GM23248 (cell line): ENCODE data around the gene CCNYL1. TPM values are rescaled to one million over a fixed set of nuclear protein-coding genes. Genes with fewer than 3 reads are reported as not detected.
A peak's percentile ranks its signal among the peaks of the same experiment; 100 is the strongest.

Source experiments
- DNase-seq: peaks from one replicate; pipeline ENCODE4 v3.0.0-alpha.2; 2015
- H2AFZ ChIP-seq: fragments of 200-600 bp; sonication (generic); 2 replicates; pipeline ENCODE4 v1.6.1; 2016; ENCODE audit warnings: antibody characterized with exemption
- H3F3A ChIP-seq: fragments of 200-600 bp; sonication (generic); 2 replicates; pipeline ENCODE4 v1.6.1; 2016; ENCODE audit warnings: mild to moderate bottlenecking, antibody characterized with exemption, mixed run types; ENCODE audit not compliant: insufficient read depth
- H3K27ac ChIP-seq: fragments of 200-600 bp; sonication (generic); 2 replicates; pipeline ENCODE4 v1.5.1; 2016; ENCODE audit warnings: mild to moderate bottlenecking
- H3K27me3 ChIP-seq: fragments of 200-600 bp; sonication (generic); replicated peaks from 2 replicates; pipeline ENCODE4 v1.6.1; 2016; ENCODE audit warnings: mild to moderate bottlenecking; ENCODE audit not compliant: insufficient read depth
- H3K36me3 ChIP-seq: fragments of 200-600 bp; sonication (generic); 2 replicates; pipeline ENCODE4 v1.6.1; 2016; ENCODE audit warnings: low read depth, mild to moderate bottlenecking
- H3K4me1 ChIP-seq: fragments of 200-600 bp; sonication (generic); 2 replicates; pipeline ENCODE4 v1.6.1; 2016; ENCODE audit warnings: mild to moderate bottlenecking; ENCODE audit not compliant: insufficient read depth
- H3K4me2 ChIP-seq: fragments of 200-600 bp; sonication (generic); one replicate; pipeline ENCODE4 v1.6.1; 2016; ENCODE audit warnings: mild to moderate bottlenecking; ENCODE audit not compliant: unreplicated experiment
- H3K4me3 ChIP-seq: fragments of 200-600 bp; sonication (generic); 2 replicates; pipeline ENCODE4 v1.5.1; 2016; ENCODE audit warnings: mild to moderate bottlenecking
- H3K79me2 ChIP-seq: fragments of 200-600 bp; sonication (generic); 2 replicates; pipeline ENCODE4 v1.6.1; 2016; ENCODE audit warnings: mild to moderate bottlenecking; ENCODE audit not compliant: insufficient read depth
- H3K9ac ChIP-seq: fragments of 200-600 bp; sonication (generic); 2 replicates; pipeline ENCODE4 v1.6.1; 2016; ENCODE audit warnings: mild to moderate bottlenecking
- H3K9me2 ChIP-seq: fragments of 200-600 bp; sonication (generic); 2 replicates; pipeline ENCODE4 v1.6.1; 2016; ENCODE audit warnings: mixed run types, mild to moderate bottlenecking, moderate library complexity; ENCODE audit not compliant: insufficient read depth
- H3K9me3 ChIP-seq: fragments of 200-600 bp; sonication (generic); one replicate; pipeline ENCODE4 v1.6.1; 2017; ENCODE audit warnings: low read depth
- H4K20me1 ChIP-seq: fragments of 200-600 bp; sonication (generic); 2 replicates; pipeline ENCODE4 v1.6.0; 2016; ENCODE audit not compliant: insufficient read depth
- EZH2 ChIP-seq: fragments of 200-600 bp; sonication (generic); IDR thresholded peaks from 2 replicates; pipeline ENCODE4 v1.6.1; 2018; ENCODE audit warnings: antibody characterized with exemption, mild to moderate bottlenecking; ENCODE audit not compliant: insufficient read depth, poor library complexity, severe bottlenecking
- EZH2phosphoT487 ChIP-seq: fragments of 200-600 bp; sonication (generic); IDR thresholded peaks from 2 replicates; pipeline ENCODE4 v1.6.1; 2018; ENCODE audit warnings: antibody characterized with exemption, moderate library complexity, mild to moderate bottlenecking, low read depth; ENCODE audit not compliant: insufficient read depth
- WGBS, 2 experiments: methylation state at CpG; one replicate each; pipeline ENCODE4 v1.1.6; 2015 to 2017; ENCODE audit warnings: low lambda C conversion rate in 2 of 2, low coverage in 1 of 2; ENCODE audit errors: missing lambda C conversion rate in 2 of 2; 5-methylcytosine and 5-hydroxymethylcytosine counted together
- in situ Hi-C: fragments of 300-500 bp; cut with MboI; formaldehyde crosslinking; loops from 2 replicates; pipeline ENCODE4 v1.15.0; 2020
- polyA plus RNA-seq: library from polyadenylated mRNA; unstranded; fragments of >200 nt; fragmentation: Nextera tagmentation; extraction: Ambion mirVana; gene quantifications from 2 replicates; pipeline ENCODE4 v1.2.1, GENCODE V29; 2016
- total RNA-seq: library from RNA; depleted of rRNA; stranded (reverse); fragments of >200 nt; shearing (Covaris generic); gene quantifications from 2 replicates; pipeline ENCODE4 v1.2.3, GENCODE V29; 2014; rRNA removed

Gene CCNYL1
- total RNA-seq: 12.5 and 14.9 TPM in 2 replicates
- polyA plus RNA-seq: 12.7 and 16.4 TPM in 2 replicates

GRCh38 chr2:207710814-207711740 is at the start of gene CCNYL1:
CCNYL1 (plus strand) TSS chr2:207711640; CDS start chr2:207711897, 257 bp downstream.
- WGBS, 2 experiments: 1 to 2% methylated on average over 32 to 60 of the region's 60 CpGs
- peak within 1 kb of the TSS; percentile 95 for H3K4me3 ChIP-seq
- H3K79me2 ChIP-seq: peaks cover 40% of the 10 kb centered on the region
- peaks cover 16% of the 10 kb centered on the region for H3K4me1 ChIP-seq
- H3F3A ChIP-seq: peaks cover 12% of the 10 kb centered on the region
- peak within 1 kb of the TSS; percentile 84 for H3K9ac ChIP-seq
- in situ Hi-C loops: no loop called here
- H3K27ac ChIP-seq: peak within 1 kb of the TSS; percentile 82
- no peaks in the 10 kb centered on the region for H3K27me3 ChIP-seq
- H2AFZ ChIP-seq: peak within 1 kb of the TSS; percentile 96
- H4K20me1 ChIP-seq: no peaks in the 10 kb centered on the region
- H3K4me2 ChIP-seq: peak within 1 kb of the TSS; percentile 96
- no peaks in the 10 kb centered on the region for H3K36me3 ChIP-seq
- H3K9me3 ChIP-seq: no peaks in the 10 kb centered on the region
- no peak for TF ChIP-seq EZH2
- TF ChIP-seq EZH2phosphoT487: no peak
- peak; percentile 100 for DNase-seq
- H3K9me2 ChIP-seq: no peaks in the 10 kb centered on the region

DNA sequence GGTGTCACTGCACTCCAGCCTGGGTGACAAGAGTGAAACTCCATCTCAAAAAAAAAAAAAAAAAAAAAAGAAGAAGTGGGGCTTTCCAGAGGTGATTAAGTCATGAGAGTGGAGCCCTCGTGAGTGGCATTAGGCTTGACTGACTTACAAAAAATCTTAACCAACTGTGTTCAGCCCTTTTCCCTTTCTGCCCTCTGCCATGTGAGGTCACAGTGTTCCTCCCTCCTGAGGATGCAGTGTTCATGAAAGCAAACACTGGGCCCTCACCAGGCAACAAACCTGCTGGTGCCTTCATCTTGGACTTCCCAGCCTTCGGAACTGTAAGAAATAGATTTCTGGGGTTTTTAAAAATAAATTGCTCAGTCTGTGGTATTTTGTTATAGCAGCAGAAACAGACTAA is 49.2 kb upstream of the CCNYL1 start:
- Histone ChIP-seq H3K4me1 (peaks cover 12% of the 10 kb centered on the region; the same call in 1 of the 2 replicates), H3F3A (no peaks in the 10 kb centered on the region), H3K4me3 (no peak overlapping the region), H3K9me2 (no peaks in the 10 kb centered on the region), H3K79me2 (no peaks in the 10 kb centered on the region), H3K9me3 (no peaks in the 10 kb centered on the region), H3K4me2 (no peak overlapping the region), H3K36me3 (no peaks in the 10 kb centered on the region), H3K27ac (no peak overlapping the region), H3K27me3 (no peaks in the 10 kb centered on the region), H4K20me1 (no peaks in the 10 kb centered on the region), H3K9ac (no peak overlapping the region), H2AFZ (no peak overlapping the region)
- DNase-seq: no peak
- TF ChIP-seq EZH2 (no peak), EZH2phosphoT487 (no peak)
- in situ Hi-C loops: no loop called here
- 77 to 94% methylated on average over 2 of the region's 2 CpGs for WGBS, 2 experiments

DNA sequence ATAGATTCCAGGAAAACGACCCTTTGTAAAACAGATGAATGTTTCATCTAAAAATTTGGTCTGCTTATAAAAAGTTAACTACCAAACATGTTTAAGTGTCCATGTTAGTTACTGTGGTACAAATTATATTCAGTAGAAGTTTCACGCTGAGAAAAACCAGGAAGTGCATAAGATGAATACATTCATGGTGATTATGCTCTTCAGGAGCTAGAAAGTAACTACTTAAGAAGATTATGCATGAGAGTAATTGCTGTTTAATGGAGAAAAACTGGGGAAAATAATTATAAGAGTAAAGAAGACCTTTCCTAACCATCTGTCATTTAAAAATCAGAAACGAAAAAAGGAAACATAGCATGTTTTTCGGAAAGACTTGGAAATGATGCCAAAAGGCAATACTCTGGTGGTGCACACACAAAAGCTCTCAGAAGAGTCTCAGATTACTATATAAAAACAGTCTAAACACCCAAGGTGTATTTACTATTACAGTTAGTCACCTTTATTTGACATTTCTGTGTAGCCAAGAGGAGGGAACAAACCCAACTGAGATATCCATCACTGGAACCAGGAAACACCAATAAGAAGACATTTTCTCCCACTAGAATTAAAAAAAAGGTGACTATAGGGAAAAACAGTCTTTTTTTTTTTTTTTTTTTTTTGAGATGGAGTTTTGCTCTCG is 47.4 kb upstream of the CCNYL1 start:
- 39% methylated on average over 4 to 5 of the region's 5 CpGs for WGBS, 2 experiments
- Histone ChIP-seq H3K27ac (no peak overlapping the region), H3K4me3 (no peak overlapping the region), H3K79me2 (no peaks in the 10 kb centered on the region), H3K9ac (no peak overlapping the region), H3K4me2 (no peak overlapping the region), H4K20me1 (no peaks in the 10 kb centered on the region), H3K27me3 (no peaks in the 10 kb centered on the region), H3K9me2 (no peaks in the 10 kb centered on the region), H3K4me1 (peaks cover 12% of the 10 kb centered on the region; the same call in 1 of the 2 replicates), H3F3A (no peaks in the 10 kb centered on the region), H3K9me3 (no peaks in the 10 kb centered on the region), H2AFZ (no peak overlapping the region), H3K36me3 (no peaks in the 10 kb centered on the region)
- in situ Hi-C loops: no loop called here
- DNase-seq: no peak
- TF ChIP-seq EZH2phosphoT487 (no peak), EZH2 (no peak)

DNA sequence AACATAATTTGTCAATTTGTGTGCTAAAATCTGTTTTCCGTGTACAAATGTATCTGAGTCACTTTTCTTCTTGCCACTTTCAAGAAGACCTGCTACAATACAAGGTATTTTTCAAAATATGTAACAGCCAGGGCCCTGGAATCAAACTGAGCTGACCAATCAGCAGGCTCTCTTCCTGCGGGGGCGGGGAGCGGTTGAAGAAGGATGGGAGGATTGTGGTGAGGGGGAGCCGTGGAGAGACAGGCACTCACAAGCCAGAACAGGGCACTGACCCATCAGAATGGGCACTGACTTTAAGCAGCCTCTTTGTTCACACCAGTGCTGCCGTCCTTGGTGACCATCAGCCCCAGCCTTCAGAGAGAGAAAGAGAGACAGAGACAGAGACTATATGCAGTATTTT is 40.6 kb upstream of the CCNYL1 start:
- H3K9ac ChIP-seq: no peak overlapping the region
- no peak for TF ChIP-seq EZH2phosphoT487
- TF ChIP-seq EZH2: no peak
- DNase-seq: no peak
- H3K9me3 ChIP-seq: no peaks in the 10 kb centered on the region
- no peaks in the 10 kb centered on the region for H3K36me3 ChIP-seq
- no peaks in the 10 kb centered on the region for H3F3A ChIP-seq
- WGBS, 2 experiments: 84% methylated on average over 6 of the region's 6 CpGs
- in situ Hi-C loops: no loop called here
- no peak overlapping the region for H2AFZ ChIP-seq
- no peaks in the 10 kb centered on the region for H3K9me2 ChIP-seq
- no peaks in the 10 kb centered on the region; the same call in 1 of the 2 replicates for H3K27me3 ChIP-seq
- no peaks in the 10 kb centered on the region for H3K4me1 ChIP-seq
- no peak overlapping the region for H3K4me2 ChIP-seq
- no peaks in the 10 kb centered on the region for H3K79me2 ChIP-seq
- H3K4me3 ChIP-seq: no peak overlapping the region
- no peak overlapping the region for H3K27ac ChIP-seq
- no peaks in the 10 kb centered on the region for H4K20me1 ChIP-seq
